Measurements from ENCODE around the gene MACROD2.

- no peak for TF ChIP-seq ZNF24 (tag by site-specific recombination; IDR thresholded peaks at IDR 0.05)
- no peak for TF ChIP-seq ZNF350 (tag by site-specific recombination; IDR thresholded peaks at IDR 0.05)
- no peak for TF ChIP-seq CTCF (tag by site-specific recombination; IDR thresholded peaks at IDR 0.05)
Measured at GRCh38 chr20:15834857-15835256, 1839.5 kb downstream of the MACROD2 start.
